ENCODE results near the gene TEAD1.

DNA sequence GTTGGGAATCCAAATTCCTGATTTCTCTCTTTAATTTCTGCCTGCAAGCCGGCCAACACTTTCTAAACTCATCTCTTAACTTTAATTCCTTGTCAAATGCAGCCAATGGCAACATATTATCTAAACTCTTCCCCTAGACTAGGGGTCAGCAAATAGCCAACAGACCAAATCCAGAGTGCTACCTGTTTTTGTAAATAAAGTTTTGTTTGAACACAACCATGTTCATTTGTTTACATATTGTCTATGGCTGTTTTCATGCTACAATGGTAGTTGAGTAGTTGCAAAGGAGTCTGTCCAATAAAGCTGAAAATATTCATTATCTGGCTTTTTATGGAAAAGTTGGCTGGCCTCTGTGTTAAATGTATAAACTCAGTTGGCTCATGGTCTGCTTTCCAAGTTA, 297.7 kb downstream of the TEAD1 start:
- TF ChIP-seq POLR2A (IDR thresholded peaks at IDR 0.05) = no peak
- TF ChIP-seq, protein P1, sequence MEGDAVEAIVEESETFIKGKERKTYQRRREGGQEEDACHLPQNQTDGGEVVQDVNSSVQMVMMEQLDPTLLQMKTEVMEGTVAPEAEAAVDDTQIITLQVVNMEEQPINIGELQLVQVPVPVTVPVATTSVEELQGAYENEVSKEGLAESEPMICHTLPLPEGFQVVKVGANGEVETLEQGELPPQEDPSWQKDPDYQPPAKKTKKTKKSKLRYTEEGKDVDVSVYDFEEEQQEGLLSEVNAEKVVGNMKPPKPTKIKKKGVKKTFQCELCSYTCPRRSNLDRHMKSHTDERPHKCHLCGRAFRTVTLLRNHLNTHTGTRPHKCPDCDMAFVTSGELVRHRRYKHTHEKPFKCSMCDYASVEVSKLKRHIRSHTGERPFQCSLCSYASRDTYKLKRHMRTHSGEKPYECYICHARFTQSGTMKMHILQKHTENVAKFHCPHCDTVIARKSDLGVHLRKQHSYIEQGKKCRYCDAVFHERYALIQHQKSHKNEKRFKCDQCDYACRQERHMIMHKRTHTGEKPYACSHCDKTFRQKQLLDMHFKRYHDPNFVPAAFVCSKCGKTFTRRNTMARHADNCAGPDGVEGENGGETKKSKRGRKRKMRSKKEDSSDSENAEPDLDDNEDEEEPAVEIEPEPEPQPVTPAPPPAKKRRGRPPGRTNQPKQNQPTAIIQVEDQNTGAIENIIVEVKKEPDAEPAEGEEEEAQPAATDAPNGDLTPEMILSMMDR (IDR thresholded peaks at IDR 0.05) = no peak
